Measurements from ENCODE around the gene JARID2. TPM values are rescaled to one million over a fixed set of nuclear protein-coding genes. Genes with fewer than 3 reads are reported as not detected.

Gene JARID2
- total and polyA plus RNA-seq, 9 of the 15 experiments (the other 6 are each of a cell fraction or from before 2014, with no cell fraction given): 5.0 to 29.0 (median 15.6) TPM

DNA sequence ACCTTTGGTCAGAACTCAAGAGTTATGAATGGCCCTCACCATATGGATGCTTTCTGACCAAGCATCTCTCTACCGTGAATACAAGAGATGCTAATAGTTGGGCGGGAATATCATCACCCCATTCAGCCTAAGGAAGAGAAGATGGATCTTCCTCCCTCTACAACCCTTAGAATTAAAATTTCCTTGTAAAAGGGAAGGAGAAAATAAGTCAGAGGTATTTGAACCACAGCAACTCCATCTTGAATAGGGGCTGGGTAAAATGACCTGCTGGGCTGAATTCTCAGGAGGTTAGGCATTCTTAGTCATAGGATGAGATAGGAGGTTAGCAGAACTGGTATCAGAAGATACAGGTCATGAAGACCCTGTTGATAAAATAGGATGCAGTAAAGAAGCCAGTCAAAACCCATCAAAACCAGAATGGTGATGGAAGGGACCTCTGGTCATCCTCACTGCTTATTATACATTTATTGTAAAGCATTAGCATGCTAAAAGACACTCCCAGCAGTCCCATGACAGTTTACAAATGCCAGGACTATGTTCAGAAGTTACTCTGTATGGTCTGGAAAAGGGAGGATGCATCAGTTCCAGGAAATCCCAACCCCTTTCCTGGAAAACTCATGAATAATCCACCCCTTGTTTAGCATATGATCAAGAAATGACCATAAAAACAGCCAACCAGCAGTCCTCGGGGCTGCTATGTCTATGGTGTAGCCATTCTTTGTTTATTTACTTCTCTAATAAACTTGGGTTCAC, 315.8 kb downstream of the JARID2 start (continued):
- no peak for TF ChIP-seq TSC22D4 (tag; IDR thresholded peaks at IDR 0.05)
- TF ChIP-seq NCOA4 (IDR thresholded peaks at IDR 0.05; ENCODE audit: partially characterized antibody): no peak
- TF ChIP-seq ZNF134 (CRISPR knock-in tag; conservative IDR thresholded peaks at IDR 0.05): no peak
- no peak for TF ChIP-seq KAT2B (IDR thresholded peaks at IDR 0.05; ENCODE audit: low read depth, low read length)
- TF ChIP-seq, protein P1, sequence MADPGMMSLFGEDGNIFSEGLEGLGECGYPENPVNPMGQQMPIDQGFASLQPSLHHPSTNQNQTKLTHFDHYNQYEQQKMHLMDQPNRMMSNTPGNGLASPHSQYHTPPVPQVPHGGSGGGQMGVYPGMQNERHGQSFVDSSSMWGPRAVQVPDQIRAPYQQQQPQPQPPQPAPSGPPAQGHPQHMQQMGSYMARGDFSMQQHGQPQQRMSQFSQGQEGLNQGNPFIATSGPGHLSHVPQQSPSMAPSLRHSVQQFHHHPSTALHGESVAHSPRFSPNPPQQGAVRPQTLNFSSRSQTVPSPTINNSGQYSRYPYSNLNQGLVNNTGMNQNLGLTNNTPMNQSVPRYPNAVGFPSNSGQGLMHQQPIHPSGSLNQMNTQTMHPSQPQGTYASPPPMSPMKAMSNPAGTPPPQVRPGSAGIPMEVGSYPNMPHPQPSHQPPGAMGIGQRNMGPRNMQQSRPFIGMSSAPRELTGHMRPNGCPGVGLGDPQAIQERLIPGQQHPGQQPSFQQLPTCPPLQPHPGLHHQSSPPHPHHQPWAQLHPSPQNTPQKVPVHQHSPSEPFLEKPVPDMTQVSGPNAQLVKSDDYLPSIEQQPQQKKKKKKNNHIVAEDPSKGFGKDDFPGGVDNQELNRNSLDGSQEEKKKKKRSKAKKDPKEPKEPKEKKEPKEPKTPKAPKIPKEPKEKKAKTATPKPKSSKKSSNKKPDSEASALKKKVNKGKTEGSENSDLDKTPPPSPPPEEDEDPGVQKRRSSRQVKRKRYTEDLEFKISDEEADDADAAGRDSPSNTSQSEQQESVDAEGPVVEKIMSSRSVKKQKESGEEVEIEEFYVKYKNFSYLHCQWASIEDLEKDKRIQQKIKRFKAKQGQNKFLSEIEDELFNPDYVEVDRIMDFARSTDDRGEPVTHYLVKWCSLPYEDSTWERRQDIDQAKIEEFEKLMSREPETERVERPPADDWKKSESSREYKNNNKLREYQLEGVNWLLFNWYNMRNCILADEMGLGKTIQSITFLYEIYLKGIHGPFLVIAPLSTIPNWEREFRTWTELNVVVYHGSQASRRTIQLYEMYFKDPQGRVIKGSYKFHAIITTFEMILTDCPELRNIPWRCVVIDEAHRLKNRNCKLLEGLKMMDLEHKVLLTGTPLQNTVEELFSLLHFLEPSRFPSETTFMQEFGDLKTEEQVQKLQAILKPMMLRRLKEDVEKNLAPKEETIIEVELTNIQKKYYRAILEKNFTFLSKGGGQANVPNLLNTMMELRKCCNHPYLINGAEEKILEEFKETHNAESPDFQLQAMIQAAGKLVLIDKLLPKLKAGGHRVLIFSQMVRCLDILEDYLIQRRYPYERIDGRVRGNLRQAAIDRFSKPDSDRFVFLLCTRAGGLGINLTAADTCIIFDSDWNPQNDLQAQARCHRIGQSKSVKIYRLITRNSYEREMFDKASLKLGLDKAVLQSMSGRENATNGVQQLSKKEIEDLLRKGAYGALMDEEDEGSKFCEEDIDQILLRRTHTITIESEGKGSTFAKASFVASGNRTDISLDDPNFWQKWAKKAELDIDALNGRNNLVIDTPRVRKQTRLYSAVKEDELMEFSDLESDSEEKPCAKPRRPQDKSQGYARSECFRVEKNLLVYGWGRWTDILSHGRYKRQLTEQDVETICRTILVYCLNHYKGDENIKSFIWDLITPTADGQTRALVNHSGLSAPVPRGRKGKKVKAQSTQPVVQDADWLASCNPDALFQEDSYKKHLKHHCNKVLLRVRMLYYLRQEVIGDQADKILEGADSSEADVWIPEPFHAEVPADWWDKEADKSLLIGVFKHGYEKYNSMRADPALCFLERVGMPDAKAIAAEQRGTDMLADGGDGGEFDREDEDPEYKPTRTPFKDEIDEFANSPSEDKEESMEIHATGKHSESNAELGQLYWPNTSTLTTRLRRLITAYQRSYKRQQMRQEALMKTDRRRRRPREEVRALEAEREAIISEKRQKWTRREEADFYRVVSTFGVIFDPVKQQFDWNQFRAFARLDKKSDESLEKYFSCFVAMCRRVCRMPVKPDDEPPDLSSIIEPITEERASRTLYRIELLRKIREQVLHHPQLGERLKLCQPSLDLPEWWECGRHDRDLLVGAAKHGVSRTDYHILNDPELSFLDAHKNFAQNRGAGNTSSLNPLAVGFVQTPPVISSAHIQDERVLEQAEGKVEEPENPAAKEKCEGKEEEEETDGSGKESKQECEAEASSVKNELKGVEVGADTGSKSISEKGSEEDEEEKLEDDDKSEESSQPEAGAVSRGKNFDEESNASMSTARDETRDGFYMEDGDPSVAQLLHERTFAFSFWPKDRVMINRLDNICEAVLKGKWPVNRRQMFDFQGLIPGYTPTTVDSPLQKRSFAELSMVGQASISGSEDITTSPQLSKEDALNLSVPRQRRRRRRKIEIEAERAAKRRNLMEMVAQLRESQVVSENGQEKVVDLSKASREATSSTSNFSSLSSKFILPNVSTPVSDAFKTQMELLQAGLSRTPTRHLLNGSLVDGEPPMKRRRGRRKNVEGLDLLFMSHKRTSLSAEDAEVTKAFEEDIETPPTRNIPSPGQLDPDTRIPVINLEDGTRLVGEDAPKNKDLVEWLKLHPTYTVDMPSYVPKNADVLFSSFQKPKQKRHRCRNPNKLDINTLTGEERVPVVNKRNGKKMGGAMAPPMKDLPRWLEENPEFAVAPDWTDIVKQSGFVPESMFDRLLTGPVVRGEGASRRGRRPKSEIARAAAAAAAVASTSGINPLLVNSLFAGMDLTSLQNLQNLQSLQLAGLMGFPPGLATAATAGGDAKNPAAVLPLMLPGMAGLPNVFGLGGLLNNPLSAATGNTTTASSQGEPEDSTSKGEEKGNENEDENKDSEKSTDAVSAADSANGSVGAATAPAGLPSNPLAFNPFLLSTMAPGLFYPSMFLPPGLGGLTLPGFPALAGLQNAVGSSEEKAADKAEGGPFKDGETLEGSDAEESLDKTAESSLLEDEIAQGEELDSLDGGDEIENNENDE (IDR thresholded peaks at IDR 0.05; ENCODE audit: low read depth, low read length): no peak
- peak; percentile 96 for TF ChIP-seq ZNF311 (CRISPR knock-in tag; IDR thresholded peaks at IDR 0.05)
- no peak for TF ChIP-seq ZNF324 (CRISPR knock-in tag; IDR thresholded peaks at IDR 0.05)
- TF ChIP-seq BHLHE40 (IDR thresholded peaks at IDR 0.05; ENCODE audit: low read length): no peak
- TF ChIP-seq MAFG (tag; conservative IDR thresholded peaks at IDR 0.05): no peak
- TF ChIP-seq, protein P2, sequence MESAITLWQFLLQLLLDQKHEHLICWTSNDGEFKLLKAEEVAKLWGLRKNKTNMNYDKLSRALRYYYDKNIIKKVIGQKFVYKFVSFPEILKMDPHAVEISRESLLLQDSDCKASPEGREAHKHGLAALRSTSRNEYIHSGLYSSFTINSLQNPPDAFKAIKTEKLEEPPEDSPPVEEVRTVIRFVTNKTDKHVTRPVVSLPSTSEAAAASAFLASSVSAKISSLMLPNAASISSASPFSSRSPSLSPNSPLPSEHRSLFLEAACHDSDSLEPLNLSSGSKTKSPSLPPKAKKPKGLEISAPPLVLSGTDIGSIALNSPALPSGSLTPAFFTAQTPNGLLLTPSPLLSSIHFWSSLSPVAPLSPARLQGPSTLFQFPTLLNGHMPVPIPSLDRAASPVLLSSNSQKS (CRISPR knock-in tag; IDR thresholded peaks at IDR 0.05): peak; percentile 79; the same call in 1 of the 2 replicates
- TF ChIP-seq ZNF583 (CRISPR knock-in tag; IDR thresholded peaks at IDR 0.05): peak; percentile 82; the same call in 1 of the 2 replicates
- TF ChIP-seq RNF2 (IDR thresholded peaks at IDR 0.05): no peak
- TF ChIP-seq SRF (CRISPR knock-in tag; IDR thresholded peaks at IDR 0.05): no peak
- TF ChIP-seq, protein P3, sequence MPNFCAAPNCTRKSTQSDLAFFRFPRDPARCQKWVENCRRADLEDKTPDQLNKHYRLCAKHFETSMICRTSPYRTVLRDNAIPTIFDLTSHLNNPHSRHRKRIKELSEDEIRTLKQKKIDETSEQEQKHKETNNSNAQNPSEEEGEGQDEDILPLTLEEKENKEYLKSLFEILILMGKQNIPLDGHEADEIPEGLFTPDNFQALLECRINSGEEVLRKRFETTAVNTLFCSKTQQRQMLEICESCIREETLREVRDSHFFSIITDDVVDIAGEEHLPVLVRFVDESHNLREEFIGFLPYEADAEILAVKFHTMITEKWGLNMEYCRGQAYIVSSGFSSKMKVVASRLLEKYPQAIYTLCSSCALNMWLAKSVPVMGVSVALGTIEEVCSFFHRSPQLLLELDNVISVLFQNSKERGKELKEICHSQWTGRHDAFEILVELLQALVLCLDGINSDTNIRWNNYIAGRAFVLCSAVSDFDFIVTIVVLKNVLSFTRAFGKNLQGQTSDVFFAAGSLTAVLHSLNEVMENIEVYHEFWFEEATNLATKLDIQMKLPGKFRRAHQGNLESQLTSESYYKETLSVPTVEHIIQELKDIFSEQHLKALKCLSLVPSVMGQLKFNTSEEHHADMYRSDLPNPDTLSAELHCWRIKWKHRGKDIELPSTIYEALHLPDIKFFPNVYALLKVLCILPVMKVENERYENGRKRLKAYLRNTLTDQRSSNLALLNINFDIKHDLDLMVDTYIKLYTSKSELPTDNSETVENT (CRISPR knock-in tag; IDR thresholded peaks at IDR 0.05): no peak

Data from K562 (cell line).